ENCODE data around the gene CHAF1B.
A peak's percentile ranks its signal among the peaks of the same experiment; 100 is the strongest.

Gene CHAF1B

DNA sequence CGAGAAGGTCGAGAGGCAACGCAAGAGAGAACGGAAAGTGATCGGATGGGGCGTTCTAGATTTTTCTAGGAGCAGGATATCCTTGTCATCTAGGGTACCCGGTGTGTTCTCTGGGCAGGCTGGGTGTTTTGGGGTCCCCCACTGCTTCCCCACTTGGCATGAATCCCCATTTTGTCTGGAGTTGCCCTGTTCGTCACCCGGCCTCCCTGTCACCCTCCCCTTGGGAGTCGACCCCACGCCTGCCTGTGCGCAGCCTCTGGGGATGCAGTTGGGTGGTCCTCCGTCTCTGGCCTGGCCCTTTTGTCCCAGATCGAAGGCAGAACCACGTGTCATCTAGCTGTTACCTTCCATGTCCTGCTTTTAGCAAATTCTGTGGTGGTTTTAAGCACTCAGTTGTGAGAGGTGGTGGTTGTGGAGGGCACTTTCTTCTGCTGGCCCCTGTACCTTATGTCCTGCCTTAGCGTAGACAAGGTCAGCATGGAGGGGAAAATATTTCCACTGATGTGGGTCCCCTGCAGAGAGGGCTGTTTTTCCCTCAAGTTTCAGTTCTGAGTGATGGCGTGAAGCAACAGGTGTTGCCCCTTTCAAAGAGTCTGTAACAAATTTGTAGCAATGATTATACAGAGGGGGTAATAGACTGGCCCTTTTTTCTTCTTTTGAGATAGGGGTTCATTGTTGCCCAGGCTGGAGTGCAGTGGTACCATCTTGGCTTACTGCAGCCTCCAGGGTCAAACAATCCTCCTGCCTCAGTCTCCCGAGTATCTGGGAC, 35.6 kb downstream of the CHAF1B start:
- Histone ChIP-seq H3K27ac (ENCODE audit: extremely low read depth, low read depth, low read length) (no peak overlapping the region), H3K4me1 (ENCODE audit: control insufficient read depth, insufficient read depth, low read length) (no peaks in the 10 kb centered on the region), H3K9me3 (ENCODE audit: control insufficient read depth, insufficient read depth, low read depth, low read length) (no peaks in the 10 kb centered on the region), H3K4me3 (ENCODE audit: low read depth, low read length) (no peak overlapping the region), H3K36me3 (ENCODE audit: control insufficient read depth in 2 of 2, insufficient read depth in 1 of 2, low read length in 2 of 2) (peaks cover 12 to 32% of the 10 kb centered on the region in 2 experiments; a peak in 2 of 3 replicates)
- CTCF ChIA-PET = interaction anchor here (0.6 to 1.5 kb wide), 5 partner anchors 9 to 218 kb away, joined by 3 to 11 read pairs (median 3); no protein-coding TSS in a partner anchor
- peak; percentile 78; the same call in 1 of the 2 replicates for TF ChIP-seq SCRT1 (tag by site-specific recombination; IDR thresholded peaks at IDR 0.05; ENCODE audit: borderline replicate concordance)
- TF ChIP-seq ZNF571 (tag by site-specific recombination; IDR thresholded peaks at IDR 0.05) = no peak
- TF ChIP-seq, protein P1, sequence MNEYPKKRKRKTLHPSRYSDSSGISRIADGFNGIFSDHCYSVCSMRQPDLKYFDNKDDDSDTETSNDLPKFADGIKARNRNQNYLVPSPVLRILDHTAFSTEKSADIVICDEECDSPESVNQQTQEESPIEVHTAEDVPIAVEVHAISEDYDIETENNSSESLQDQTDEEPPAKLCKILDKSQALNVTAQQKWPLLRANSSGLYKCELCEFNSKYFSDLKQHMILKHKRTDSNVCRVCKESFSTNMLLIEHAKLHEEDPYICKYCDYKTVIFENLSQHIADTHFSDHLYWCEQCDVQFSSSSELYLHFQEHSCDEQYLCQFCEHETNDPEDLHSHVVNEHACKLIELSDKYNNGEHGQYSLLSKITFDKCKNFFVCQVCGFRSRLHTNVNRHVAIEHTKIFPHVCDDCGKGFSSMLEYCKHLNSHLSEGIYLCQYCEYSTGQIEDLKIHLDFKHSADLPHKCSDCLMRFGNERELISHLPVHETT (tag by site-specific recombination; IDR thresholded peaks at IDR 0.05) = no peak
- no peak for TF ChIP-seq ZNF530 (tag by site-specific recombination; IDR thresholded peaks at IDR 0.05; ENCODE audit: low read depth)
- no peak for TF ChIP-seq ZNF791 (tag by site-specific recombination; IDR thresholded peaks at IDR 0.05)
- no peak for TF ChIP-seq ZNF707 (tag by site-specific recombination; IDR thresholded peaks at IDR 0.05)
- no peak for TF ChIP-seq ZNF610 (tag by site-specific recombination; IDR thresholded peaks at IDR 0.05; ENCODE audit: borderline replicate concordance)
- no peak for TF ChIP-seq FEZF1 (tag by site-specific recombination; IDR thresholded peaks at IDR 0.05)
- TF ChIP-seq SCRT2 (tag by site-specific recombination; IDR thresholded peaks at IDR 0.05) = peak; percentile 92
- no peak for TF ChIP-seq ZNF473 (tag by site-specific recombination; IDR thresholded peaks at IDR 0.05)
- no peak for TF ChIP-seq WT1 (tag by site-specific recombination; IDR thresholded peaks at IDR 0.05)
- TF ChIP-seq, protein P2, sequence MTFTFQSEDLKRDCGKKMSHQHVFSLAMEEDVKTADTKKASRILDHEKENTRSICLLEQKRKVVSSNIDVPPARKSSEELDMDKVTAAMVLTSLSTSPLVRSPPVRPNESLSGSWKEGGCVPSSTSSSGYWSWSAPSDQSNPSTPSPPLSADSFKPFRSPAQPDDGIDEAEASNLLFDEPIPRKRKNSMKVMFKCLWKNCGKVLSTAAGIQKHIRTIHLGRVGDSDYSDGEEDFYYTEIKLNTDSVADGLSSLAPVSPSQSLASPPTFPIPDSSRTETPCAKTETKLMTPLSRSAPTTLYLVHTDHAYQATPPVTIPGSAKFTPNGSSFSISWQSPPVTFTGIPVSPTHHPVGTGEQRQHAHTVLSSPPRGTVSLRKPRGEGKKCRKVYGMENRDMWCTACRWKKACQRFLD (tag by site-specific recombination; IDR thresholded peaks at IDR 0.05) = no peak
- no peak for TF ChIP-seq TSHZ1 (tag by site-specific recombination; IDR thresholded peaks at IDR 0.05; ENCODE audit: borderline replicate concordance)
- POLR2A ChIA-PET = interaction anchor here (1.7 kb wide), 1 partner anchor 9 kb away, joined by 5 read pairs; no protein-coding TSS in a partner anchor

- CTCF ChIA-PET = interaction anchor here (0.5 to 1.9 kb wide), 42 partner anchors 8 to 1570 kb away, joined by 3 to 11 read pairs (median 3); no protein-coding TSS in a partner anchor
- POLR2A ChIA-PET = interaction anchor here (0.5 to 1.1 kb wide), 2 partner anchors 12 to 61 kb away, joined by 3 to 4 read pairs; no protein-coding TSS in a partner anchor
- Histone ChIP-seq H3K4me3 (ENCODE audit: low read depth, low read length) (no peak overlapping the region), H3K9me3 (ENCODE audit: control insufficient read depth, insufficient read depth, low read depth, low read length) (no peaks in the 10 kb centered on the region), H3K27ac (ENCODE audit: extremely low read depth, low read depth, low read length) (no peak overlapping the region), H3K36me3 (ENCODE audit: control insufficient read depth in 2 of 2, insufficient read depth in 1 of 2, low read length in 2 of 2) (peaks cover under 1 to 18% of the 10 kb centered on the region in 2 experiments; a peak in 2 of 3 replicates), H3K4me1 (ENCODE audit: control insufficient read depth, insufficient read depth, low read length) (no peaks in the 10 kb centered on the region)
- TF ChIP-seq PRDM6 (tag by site-specific recombination; IDR thresholded peaks at IDR 0.05) = no peak
- TF ChIP-seq ZIC2 (tag by site-specific recombination; IDR thresholded peaks at IDR 0.05) = peak; percentile 93
- TF ChIP-seq GLIS1 (tag by site-specific recombination; IDR thresholded peaks at IDR 0.05) = peak; percentile 42
- TF ChIP-seq ZNF24 (tag by site-specific recombination; IDR thresholded peaks at IDR 0.05) = peak; percentile 6; the same call in 1 of the 2 replicates
- peak; percentile 59 for TF ChIP-seq ZNF341 (tag by site-specific recombination; IDR thresholded peaks at IDR 0.05; ENCODE audit: low read depth)
- no peak for TF ChIP-seq MYNN (tag by site-specific recombination; IDR thresholded peaks at IDR 0.05; ENCODE audit: borderline replicate concordance)
- 0 out of 2 replicates have a peak, but pooled peaks have one; percentile 29 for TF ChIP-seq ZNF561 (tag by site-specific recombination; IDR thresholded peaks at IDR 0.05; ENCODE audit: borderline replicate concordance)
- 0 out of 2 replicates have a peak, but pooled peaks have one; percentile 21 for TF ChIP-seq ZNF184 (tag by site-specific recombination; IDR thresholded peaks at IDR 0.05)
- TF ChIP-seq ZNF426 (tag by site-specific recombination; IDR thresholded peaks at IDR 0.05) = no peak
- no peak for TF ChIP-seq ZNF26 (tag by site-specific recombination; IDR thresholded peaks at IDR 0.05)
Observed at GRCh38 chr21:36422279-36423098, 37.3 kb downstream of the CHAF1B start.
